BLaER1 (cell line): ENCODE results near the gene IFITM10.

Source experiments
- H3K27ac ChIP-seq: shearing (Covaris generic); formaldehyde crosslinking; 2 replicates; pipeline ENCODE4 v1.8.1; 2022
- H3K27me3 ChIP-seq: shearing (Covaris generic); formaldehyde crosslinking; 2 replicates; pipeline ENCODE4 v1.8.1; 2022
- H3K36me3 ChIP-seq: shearing (Covaris generic); formaldehyde crosslinking; 2 replicates; pipeline ENCODE4 v1.8.1; 2022
- H3K4me1 ChIP-seq: shearing (Covaris generic); formaldehyde crosslinking; 2 replicates; pipeline ENCODE4 v1.8.1; 2022
- H3K4me2 ChIP-seq: shearing (Covaris generic); formaldehyde crosslinking; 2 replicates; pipeline ENCODE4 v1.8.1; 2022
- H3K4me3 ChIP-seq: shearing (Covaris generic); formaldehyde crosslinking; 2 replicates; pipeline ENCODE4 v1.8.1; 2022
- H3K9ac ChIP-seq: shearing (Covaris generic); formaldehyde crosslinking; 2 replicates; pipeline ENCODE4 v1.8.1; 2022
- H3K9me3 ChIP-seq: shearing (Covaris generic); formaldehyde crosslinking; 2 replicates; pipeline ENCODE4 v1.8.1; 2022
- H4K20me1 ChIP-seq: shearing (Covaris generic); formaldehyde crosslinking; 2 replicates; pipeline ENCODE4 v1.8.1; 2022
- Cebpa-rat ChIP-seq: shearing (Covaris generic); IDR thresholded peaks from 2 replicates; pipeline ENCODE4 v1.8.1; 2022

The IFITM10 gene

DNA sequence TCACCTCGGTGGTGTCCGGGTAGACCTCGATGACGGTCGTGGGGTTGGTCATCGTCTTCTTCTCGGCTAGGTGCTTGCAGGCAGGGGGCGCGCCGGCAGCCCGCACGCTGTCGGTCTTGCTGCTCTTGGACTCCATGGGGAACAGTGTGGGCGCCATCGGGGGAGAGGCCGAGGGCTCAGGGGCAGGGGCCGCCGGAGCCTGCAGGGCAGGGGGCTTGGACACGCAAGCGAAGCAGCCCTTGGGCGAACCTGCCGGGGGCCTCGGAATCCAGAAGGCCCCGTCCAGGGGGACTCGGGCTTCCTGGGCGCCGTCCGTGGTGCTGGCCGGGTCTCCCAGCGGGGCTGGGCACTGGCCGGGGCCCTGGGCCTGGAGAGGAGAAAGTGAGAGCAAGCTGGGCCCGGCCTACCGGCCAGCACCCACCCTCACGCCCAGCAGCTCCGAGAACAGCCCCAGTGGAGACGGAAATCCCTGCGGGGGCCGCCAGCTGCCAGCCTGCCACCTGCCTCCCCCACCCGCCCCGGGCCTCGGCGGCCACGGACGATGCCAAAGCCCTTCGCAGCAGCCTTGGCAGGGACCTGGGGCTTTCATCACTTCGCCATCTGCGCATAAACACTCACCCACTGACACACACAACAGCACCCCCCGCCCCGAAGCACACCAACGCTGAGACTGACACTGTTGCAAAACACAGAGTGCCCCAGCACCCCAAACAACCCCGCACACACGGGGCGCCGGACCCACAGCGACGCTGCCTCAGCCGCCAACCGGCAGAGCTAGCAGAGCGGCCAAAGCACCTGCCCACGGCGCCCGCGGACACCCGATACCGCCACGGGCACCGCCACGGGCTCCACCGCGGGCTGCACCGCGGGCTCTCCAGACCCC, 2.4 kb downstream of the IFITM10 start:
- Histone ChIP-seq H3K36me3 (no peaks in the 10 kb centered on the region; the same call in 1 of the 2 replicates), H3K9ac (no peak overlapping the region), H3K4me2 (peak overlapping the region; percentile 89), H3K9me3 (no peaks in the 10 kb centered on the region), H3K4me3 (peak overlapping the region; percentile 41; the same call in 1 of the 2 replicates), H4K20me1 (peaks cover 33% of the 10 kb centered on the region), H3K27me3 (peaks cover 24% of the 10 kb centered on the region), H3K4me1 (peaks cover 67% of the 10 kb centered on the region), H3K27ac (peak overlapping the region; percentile 22; the same call in 1 of the 2 replicates)
- no peak for TF ChIP-seq Cebpa-rat

DNA sequence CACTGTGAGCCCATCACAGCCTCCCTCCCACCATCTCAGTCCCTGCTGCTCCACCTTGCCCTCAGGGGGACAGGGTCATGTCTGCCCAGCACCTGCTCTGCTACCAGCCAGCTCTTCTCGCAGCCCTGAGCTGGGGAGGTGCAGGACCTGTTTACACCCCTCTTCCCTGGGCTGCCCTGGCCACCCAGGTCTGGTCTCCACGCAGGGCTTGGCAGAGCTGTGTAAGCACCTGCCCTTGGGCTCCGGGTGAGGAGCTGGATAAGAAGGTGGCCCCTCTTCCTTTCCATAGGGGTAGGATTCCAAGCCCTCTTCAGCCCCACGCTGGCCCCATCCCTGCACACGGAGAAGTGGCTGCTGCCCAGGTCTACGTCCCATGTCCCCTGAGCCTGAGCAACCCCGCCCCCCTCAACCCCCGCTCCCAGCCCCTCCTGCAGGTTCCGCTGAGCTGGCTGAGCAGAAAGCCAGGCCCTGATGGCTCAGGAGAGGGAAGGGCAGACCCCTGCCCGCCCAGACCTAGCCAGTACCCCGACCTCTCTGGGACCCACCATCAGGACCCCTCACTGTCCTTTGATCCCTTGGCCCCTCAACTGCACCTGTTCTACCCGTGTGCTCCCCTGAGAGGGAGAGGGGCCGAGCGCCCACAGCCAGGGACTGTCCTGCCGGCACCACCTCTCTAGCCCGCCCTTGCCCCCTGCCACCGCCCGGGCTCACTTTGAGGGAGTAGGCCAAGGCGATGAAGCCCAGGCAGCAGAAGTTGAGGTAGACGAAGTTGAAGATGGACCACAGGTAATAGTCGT, 3.2 kb downstream of the IFITM10 start:
- Histone ChIP-seq H4K20me1 (peaks cover 24% of the 10 kb centered on the region), H3K9ac (no peak overlapping the region), H3K4me3 (no peak overlapping the region), H3K27ac (no peak overlapping the region), H3K27me3 (peaks cover 24% of the 10 kb centered on the region), H3K4me1 (peaks cover 59% of the 10 kb centered on the region), H3K9me3 (no peaks in the 10 kb centered on the region), H3K36me3 (no peaks in the 10 kb centered on the region; the same call in 1 of the 2 replicates), H3K4me2 (peak overlapping the region; percentile 89)
- TF ChIP-seq Cebpa-rat = no peak

DNA sequence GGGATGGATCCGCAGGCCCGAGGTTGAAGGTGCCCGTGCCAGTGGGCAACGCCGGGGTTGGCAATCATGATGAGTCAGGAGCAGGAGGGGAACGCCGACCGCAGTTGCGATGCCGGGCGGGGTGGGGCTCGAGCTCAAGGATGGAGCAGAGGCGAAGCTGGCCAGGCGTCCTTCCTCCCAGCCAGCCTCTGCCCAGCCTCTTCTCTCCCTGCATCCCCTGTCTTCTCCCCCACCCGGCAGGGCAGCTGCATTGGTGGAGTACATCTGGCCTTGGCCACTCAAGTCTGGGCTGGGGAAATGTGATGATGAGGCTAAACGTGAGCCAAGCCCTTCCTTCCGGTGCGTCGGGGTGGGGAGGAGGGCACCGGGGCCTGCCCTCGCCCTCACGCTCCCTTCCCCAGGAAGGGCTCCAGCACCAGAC, 3.9 kb downstream of the IFITM10 start:
- Histone ChIP-seq H3K4me2 (peak overlapping the region; percentile 89), H3K9ac (no peak overlapping the region), H3K4me1 (peaks cover 52% of the 10 kb centered on the region), H3K27me3 (peaks cover 24% of the 10 kb centered on the region), H3K9me3 (no peaks in the 10 kb centered on the region), H4K20me1 (peaks cover 18% of the 10 kb centered on the region), H3K27ac (no peak overlapping the region), H3K4me3 (no peak overlapping the region), H3K36me3 (no peaks in the 10 kb centered on the region; the same call in 1 of the 2 replicates)
- TF ChIP-seq Cebpa-rat = no peak

DNA sequence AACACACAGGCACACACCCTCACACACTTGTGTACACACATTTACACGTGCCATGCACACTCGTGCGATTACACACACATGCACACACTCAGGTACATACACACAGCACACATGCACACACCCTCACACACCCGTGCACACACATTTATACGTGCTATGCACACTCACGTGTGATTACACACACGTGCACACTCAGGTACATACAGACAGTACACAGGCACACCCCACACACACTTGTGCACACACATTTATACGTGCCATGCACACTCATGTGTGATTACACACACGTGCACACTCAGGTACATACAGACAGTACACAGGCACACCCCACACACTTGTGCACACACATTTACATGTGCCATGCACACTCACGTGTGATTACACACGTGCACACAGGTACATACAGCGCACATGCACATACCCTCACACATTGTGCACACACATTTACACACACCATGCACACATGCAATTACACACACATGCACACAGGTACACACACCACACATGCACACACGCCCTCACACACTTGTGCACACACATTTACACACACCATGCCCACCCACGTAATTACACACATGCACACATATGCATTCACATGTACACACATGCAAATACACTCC, 4.6 kb downstream of the IFITM10 start:
- Histone ChIP-seq H3K9ac (no peak overlapping the region), H3K27me3 (peaks cover 24% of the 10 kb centered on the region), H3K4me2 (no peak overlapping the region), H4K20me1 (peaks cover 11% of the 10 kb centered on the region), H3K9me3 (no peaks in the 10 kb centered on the region), H3K36me3 (no peaks in the 10 kb centered on the region; the same call in 1 of the 2 replicates), H3K4me1 (peaks cover 45% of the 10 kb centered on the region), H3K27ac (no peak overlapping the region), H3K4me3 (no peak overlapping the region)
- no peak for TF ChIP-seq Cebpa-rat

DNA sequence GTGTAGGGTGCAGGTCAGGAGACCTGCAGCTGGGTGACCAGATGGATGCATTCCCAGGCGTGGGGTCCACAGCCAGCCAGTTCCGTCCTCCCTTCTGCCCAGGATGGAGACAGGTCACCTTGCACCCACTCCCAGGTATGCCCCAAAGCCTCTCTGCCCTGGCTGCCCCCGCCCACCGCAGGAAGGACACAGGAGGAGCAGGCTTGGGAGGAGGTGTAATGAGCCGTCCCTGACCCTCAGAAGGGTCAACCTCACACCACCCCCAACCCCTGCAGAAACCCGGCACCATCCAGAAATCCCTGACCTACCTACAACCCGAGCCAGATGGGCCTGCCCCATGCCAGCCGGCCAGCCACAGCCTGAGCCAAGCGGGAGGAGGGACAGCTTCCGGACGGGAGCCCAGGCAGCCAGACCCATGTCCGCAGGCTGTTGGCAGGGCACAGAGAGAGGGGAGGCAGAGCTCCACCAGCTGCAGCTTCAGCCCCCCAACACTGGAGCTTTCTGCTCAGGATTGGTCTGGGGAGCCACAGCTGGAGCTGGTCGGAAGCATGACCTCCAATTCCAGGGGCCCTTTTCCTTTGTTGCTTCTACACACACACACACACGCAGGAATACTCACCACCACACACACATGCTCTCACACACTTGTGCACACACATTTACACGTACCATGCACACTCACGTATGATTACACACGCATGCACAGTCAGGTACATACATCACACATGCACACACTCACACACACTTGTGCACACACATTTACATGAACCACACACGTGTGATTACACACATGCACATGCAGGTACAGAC, 5.3 kb downstream of the IFITM10 start:
- Histone ChIP-seq H3K36me3 (no peaks in the 10 kb centered on the region; the same call in 1 of the 2 replicates), H3K27ac (no peak overlapping the region), H3K9ac (no peak overlapping the region), H3K4me1 (peaks cover 38% of the 10 kb centered on the region), H3K4me2 (no peak overlapping the region), H3K27me3 (peaks cover 24% of the 10 kb centered on the region), H3K4me3 (no peak overlapping the region), H4K20me1 (peaks cover 9% of the 10 kb centered on the region; the same call in 1 of the 2 replicates), H3K9me3 (no peaks in the 10 kb centered on the region)
- no peak for TF ChIP-seq Cebpa-rat

DNA sequence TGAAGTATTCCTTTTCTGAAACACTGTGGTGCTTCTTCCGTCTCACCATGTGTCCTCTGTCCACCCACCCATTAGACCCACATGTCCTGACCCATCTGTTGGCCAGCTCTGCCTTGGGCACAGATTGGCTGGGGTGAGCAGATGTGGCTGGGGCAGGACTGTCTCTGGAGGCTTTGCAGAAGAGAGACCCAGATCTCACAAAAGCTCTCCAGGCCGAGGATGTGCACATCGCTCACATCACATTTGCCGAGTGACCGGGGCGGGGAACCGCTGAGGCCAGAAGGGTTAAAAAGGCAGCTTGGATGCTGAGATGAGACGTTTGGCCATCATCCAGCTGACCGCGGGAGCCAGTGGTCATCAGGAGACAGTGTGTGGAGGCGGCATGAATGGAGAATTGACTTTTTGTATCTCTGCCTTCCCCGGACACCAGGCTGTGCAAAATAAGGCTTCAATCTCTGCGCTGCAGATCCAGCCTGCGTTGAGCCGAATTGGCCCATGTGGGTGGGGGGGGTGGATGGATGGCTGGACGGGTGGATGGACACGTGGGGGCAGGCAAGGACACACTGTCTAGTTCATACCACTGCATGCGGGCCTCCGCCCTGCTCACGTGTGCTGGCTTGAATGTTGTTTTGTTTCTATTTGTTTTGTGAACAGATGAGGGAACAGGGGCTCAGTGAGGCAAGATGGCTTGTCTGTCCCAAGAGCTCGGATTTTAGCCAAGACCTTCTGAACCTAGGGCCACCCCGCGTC, 6.1 kb downstream of the IFITM10 start:
- Histone ChIP-seq H3K36me3 (no peaks in the 10 kb centered on the region; the same call in 1 of the 2 replicates), H3K27ac (no peak overlapping the region), H3K9me3 (no peaks in the 10 kb centered on the region), H4K20me1 (peaks cover 9% of the 10 kb centered on the region; the same call in 1 of the 2 replicates), H3K4me1 (peaks cover 30% of the 10 kb centered on the region), H3K9ac (no peak overlapping the region), H3K4me3 (no peak overlapping the region), H3K4me2 (no peak overlapping the region), H3K27me3 (peaks cover 17% of the 10 kb centered on the region)
- no peak for TF ChIP-seq Cebpa-rat

DNA sequence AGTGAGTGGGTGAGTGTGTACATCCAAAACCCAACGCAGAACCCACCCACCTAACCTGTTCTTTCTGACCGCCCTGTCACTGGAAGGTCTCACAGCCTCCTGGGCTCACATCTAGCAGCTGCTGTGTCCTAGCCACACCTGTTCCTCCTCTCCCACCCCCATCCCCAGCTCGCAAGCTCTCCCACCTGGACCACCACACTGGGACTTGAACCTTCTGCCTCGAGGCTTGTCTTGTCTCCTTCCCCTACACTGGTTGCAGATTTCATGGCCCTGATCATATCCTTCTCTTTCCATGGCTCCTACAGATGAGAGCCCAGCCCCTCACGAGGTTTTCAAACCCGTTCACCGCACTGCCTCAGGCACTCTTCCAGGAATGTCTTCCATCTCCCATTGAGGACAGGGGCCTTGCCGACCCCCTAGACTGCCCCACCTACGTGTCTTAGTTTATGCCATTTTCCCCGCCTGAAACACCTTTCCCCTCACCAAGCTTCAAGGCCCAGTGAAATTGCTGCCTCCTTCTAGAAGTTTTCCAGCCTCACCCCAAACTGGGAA, 6.7 kb downstream of the IFITM10 start:
- no peak for TF ChIP-seq Cebpa-rat
- Histone ChIP-seq H3K27me3 (peaks cover 10% of the 10 kb centered on the region), H3K9ac (no peak overlapping the region), H3K4me1 (peaks cover 24% of the 10 kb centered on the region), H3K4me3 (no peak overlapping the region), H3K4me2 (no peak overlapping the region), H3K36me3 (no peaks in the 10 kb centered on the region; the same call in 1 of the 2 replicates), H3K9me3 (no peaks in the 10 kb centered on the region), H4K20me1 (peaks cover 5% of the 10 kb centered on the region; the same call in 1 of the 2 replicates), H3K27ac (no peak overlapping the region)

DNA sequence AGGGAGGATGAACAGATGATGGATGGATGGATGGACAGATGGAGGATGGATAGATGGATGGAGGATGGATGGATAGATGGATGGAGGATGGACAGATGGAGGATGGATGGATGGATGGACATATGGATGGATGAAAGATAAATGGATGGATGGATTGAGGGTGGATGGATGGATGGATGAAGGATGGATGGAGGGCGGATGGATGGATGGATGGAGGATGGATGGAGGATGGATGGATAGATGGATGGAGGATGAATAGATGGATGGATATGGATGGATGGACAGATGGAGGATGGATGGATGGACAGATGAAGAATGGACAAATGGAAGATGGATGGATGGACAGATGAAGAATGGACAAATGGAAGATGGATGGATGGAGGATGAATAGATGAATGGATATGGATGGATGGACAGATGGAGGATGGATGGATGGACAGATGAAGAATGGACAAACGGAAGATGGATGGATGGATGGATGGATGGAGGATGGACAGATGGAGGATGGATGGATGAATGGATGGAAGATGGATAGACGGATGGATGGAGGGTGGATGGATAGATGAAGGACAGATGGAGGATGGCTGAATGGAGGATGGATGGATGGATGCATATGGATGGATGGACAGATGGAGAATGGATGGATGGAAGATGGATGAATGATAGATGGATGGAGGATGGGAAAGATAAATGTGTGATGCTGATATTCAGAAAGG, 7.4 kb downstream of the IFITM10 start:
- H3K36me3 ChIP-seq = no peaks in the 10 kb centered on the region; the same call in 1 of the 2 replicates
- no peak for TF ChIP-seq Cebpa-rat
- no peak overlapping the region for H3K9ac ChIP-seq
- no peak overlapping the region for H3K4me3 ChIP-seq
- H3K4me2 ChIP-seq = no peak overlapping the region
- H3K4me1 ChIP-seq = peaks cover 18% of the 10 kb centered on the region
- no peak overlapping the region for H3K27ac ChIP-seq
- peaks cover 4% of the 10 kb centered on the region; the same call in 1 of the 2 replicates for H3K27me3 ChIP-seq
- no peaks in the 10 kb centered on the region for H4K20me1 ChIP-seq
- peaks cover 5% of the 10 kb centered on the region; the same call in 1 of the 2 replicates for H3K9me3 ChIP-seq
